GM23248 (cell line): Measurements from ENCODE around the gene PRAMEF33. TPM values are rescaled to one million over a fixed set of nuclear protein-coding genes. Genes with fewer than 3 reads are reported as not detected.
"Not testable (repeated sequence)": the region's sequence is repeated elsewhere in the genome, so short reads cannot be mapped to it uniquely, and the experiment has no call there.

Experiments
- DNase-seq: peaks from one replicate; pipeline ENCODE4 v3.0.0-alpha.2; 2015
- H2AFZ ChIP-seq: fragments of 200-600 bp; sonication (generic); 2 replicates; pipeline ENCODE4 v1.6.1; 2016; ENCODE audit warnings: antibody characterized with exemption
- H3F3A ChIP-seq: fragments of 200-600 bp; sonication (generic); 2 replicates; pipeline ENCODE4 v1.6.1; 2016; ENCODE audit warnings: mild to moderate bottlenecking, antibody characterized with exemption, mixed run types; ENCODE audit not compliant: insufficient read depth
- H3K27ac ChIP-seq: fragments of 200-600 bp; sonication (generic); 2 replicates; pipeline ENCODE4 v1.5.1; 2016; ENCODE audit warnings: mild to moderate bottlenecking
- H3K27me3 ChIP-seq: fragments of 200-600 bp; sonication (generic); replicated peaks from 2 replicates; pipeline ENCODE4 v1.6.1; 2016; ENCODE audit warnings: mild to moderate bottlenecking; ENCODE audit not compliant: insufficient read depth
- H3K36me3 ChIP-seq: fragments of 200-600 bp; sonication (generic); 2 replicates; pipeline ENCODE4 v1.6.1; 2016; ENCODE audit warnings: low read depth, mild to moderate bottlenecking
- H3K4me1 ChIP-seq: fragments of 200-600 bp; sonication (generic); 2 replicates; pipeline ENCODE4 v1.6.1; 2016; ENCODE audit warnings: mild to moderate bottlenecking; ENCODE audit not compliant: insufficient read depth
- H3K4me2 ChIP-seq: fragments of 200-600 bp; sonication (generic); one replicate; pipeline ENCODE4 v1.6.1; 2016; ENCODE audit warnings: mild to moderate bottlenecking; ENCODE audit not compliant: unreplicated experiment
- H3K4me3 ChIP-seq: fragments of 200-600 bp; sonication (generic); 2 replicates; pipeline ENCODE4 v1.5.1; 2016; ENCODE audit warnings: mild to moderate bottlenecking
- H3K79me2 ChIP-seq: fragments of 200-600 bp; sonication (generic); 2 replicates; pipeline ENCODE4 v1.6.1; 2016; ENCODE audit warnings: mild to moderate bottlenecking; ENCODE audit not compliant: insufficient read depth
- H3K9ac ChIP-seq: fragments of 200-600 bp; sonication (generic); 2 replicates; pipeline ENCODE4 v1.6.1; 2016; ENCODE audit warnings: mild to moderate bottlenecking
- H3K9me2 ChIP-seq: fragments of 200-600 bp; sonication (generic); 2 replicates; pipeline ENCODE4 v1.6.1; 2016; ENCODE audit warnings: mixed run types, mild to moderate bottlenecking, moderate library complexity; ENCODE audit not compliant: insufficient read depth
- H3K9me3 ChIP-seq: fragments of 200-600 bp; sonication (generic); one replicate; pipeline ENCODE4 v1.6.1; 2017; ENCODE audit warnings: low read depth
- H4K20me1 ChIP-seq: fragments of 200-600 bp; sonication (generic); 2 replicates; pipeline ENCODE4 v1.6.0; 2016; ENCODE audit not compliant: insufficient read depth
- WGBS, 2 experiments: methylation state at CpG; one replicate each; pipeline ENCODE4 v1.1.6; 2015 to 2017; ENCODE audit warnings: low lambda C conversion rate in 2 of 2, low coverage in 1 of 2; ENCODE audit errors: missing lambda C conversion rate in 2 of 2; 5-methylcytosine and 5-hydroxymethylcytosine counted together
- in situ Hi-C: fragments of 300-500 bp; cut with MboI; formaldehyde crosslinking; loops from 2 replicates; pipeline ENCODE4 v1.15.0; 2020
- polyA plus RNA-seq: library from polyadenylated mRNA; unstranded; fragments of >200 nt; fragmentation: Nextera tagmentation; extraction: Ambion mirVana; gene quantifications from 2 replicates; pipeline ENCODE4 v1.2.1, GENCODE V29; 2016
- small RNA-seq: library from RNA; depleted of rRNA; stranded (forward); fragments of <200 nt; gene quantifications from one replicate; pipeline ENCODE3, GENCODE V24; 2014; ENCODE audit warnings: low read depth, low replicate concordance
- total RNA-seq: library from RNA; depleted of rRNA; stranded (reverse); fragments of >200 nt; shearing (Covaris generic); gene quantifications from 2 replicates; pipeline ENCODE4 v1.2.3, GENCODE V29; 2014; rRNA removed

The PRAMEF33 gene
- total and polyA plus RNA-seq, 2 experiments from 2014 or later, result not detected

DNA sequence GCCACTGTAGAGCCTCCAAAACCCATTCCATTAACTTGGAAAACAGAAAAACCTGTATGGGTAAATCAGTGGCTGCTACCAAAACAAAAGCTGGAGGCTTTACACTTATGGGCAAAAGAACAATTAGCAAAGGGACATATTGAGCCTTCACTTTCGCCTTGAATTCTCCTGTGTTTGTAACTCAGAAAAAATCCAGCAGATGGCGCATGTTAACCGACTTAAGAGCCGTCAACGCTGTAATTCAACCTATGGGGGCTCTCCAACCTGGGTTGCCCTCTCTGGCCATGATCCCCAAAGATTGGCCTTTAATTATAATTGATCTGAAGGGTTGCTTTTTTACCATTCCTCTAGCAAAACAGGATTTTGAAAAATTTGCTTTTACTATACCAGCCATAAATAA lies 53.4 kb downstream of the PRAMEF33 start:
- peak; percentile 64 for DNase-seq

More for the DNA sequence above, 53.4 kb downstream of the PRAMEF33 start:
- H3K79me2 ChIP-seq, H4K20me1 ChIP-seq, H3K36me3 ChIP-seq, H3K4me1 ChIP-seq, H3F3A ChIP-seq, H3K27me3 ChIP-seq, in situ Hi-C loops, H2AFZ ChIP-seq, H3K9me3 ChIP-seq, H3K27ac ChIP-seq, H3K4me2 ChIP-seq, H3K9ac ChIP-seq, H3K9me2 ChIP-seq, H3K4me3 ChIP-seq: not testable (repeated sequence)
- WGBS, 2 experiments, result 1 to 2% methylated on average over 5 of the region's 5 CpGs

Small RNA genes lying within 50 kb of the gene (small RNA-seq; reads per million reads assigned to genes)
- gene RNU6-771P, result not detected

Other genes starting within 250 kb of the PRAMEF33 start
- gene PRAMEF27, start 247.0 kb upstream of the PRAMEF33 start, total RNA-seq, result not detected in 2 replicates
- gene PRAMEF27, start 247.0 kb upstream of the PRAMEF33 start, polyA plus RNA-seq, result not detected in 2 replicates
- not detected in 2 replicates for gene HNRNPCL3, start 242.8 kb upstream of the PRAMEF33 start, total RNA-seq
- not detected in 2 replicates for gene HNRNPCL3, start 242.8 kb upstream of the PRAMEF33 start, polyA plus RNA-seq
- not detected in 2 replicates for gene PRAMEF25, start 232.8 kb upstream of the PRAMEF33 start, total RNA-seq
- not detected in 2 replicates for gene PRAMEF25, start 232.8 kb upstream of the PRAMEF33 start, polyA plus RNA-seq
- gene HNRNPCL2, start 186.7 kb upstream of the PRAMEF33 start, total RNA-seq, result not detected in 2 replicates
- gene HNRNPCL2, start 186.7 kb upstream of the PRAMEF33 start, polyA plus RNA-seq, result not detected in 2 replicates
- gene PRAMEF26, start 147.5 kb upstream of the PRAMEF33 start, total RNA-seq, result not detected in 2 replicates
- not detected in 2 replicates for gene PRAMEF26, start 147.5 kb upstream of the PRAMEF33 start, polyA plus RNA-seq
- gene HNRNPCL4, start 137.9 kb upstream of the PRAMEF33 start, total RNA-seq, result not detected in 2 replicates
- gene HNRNPCL4, start 137.9 kb upstream of the PRAMEF33 start, polyA plus RNA-seq, result not detected in 2 replicates
- not detected in 2 replicates for gene PRAMEF9, start 131.7 kb upstream of the PRAMEF33 start, total RNA-seq
- gene PRAMEF9, start 131.7 kb upstream of the PRAMEF33 start, polyA plus RNA-seq, result not detected in 2 replicates
- not detected in 2 replicates for gene PRAMEF13, start 102.1 kb upstream of the PRAMEF33 start, total RNA-seq
- gene PRAMEF13, start 102.1 kb upstream of the PRAMEF33 start, polyA plus RNA-seq, result not detected in 2 replicates
- gene PRAMEF18, start 77.4 kb upstream of the PRAMEF33 start, total RNA-seq, result not detected in 2 replicates
- gene PRAMEF18, start 77.4 kb upstream of the PRAMEF33 start, polyA plus RNA-seq, result not detected in 2 replicates
- gene PRAMEF5, start 49.3 kb upstream of the PRAMEF33 start, total RNA-seq, result not detected in 2 replicates
- not detected in 2 replicates for gene PRAMEF5, start 49.3 kb upstream of the PRAMEF33 start, polyA plus RNA-seq
- not detected in 2 replicates for gene PRAMEF8, start 18.4 kb upstream of the PRAMEF33 start, total RNA-seq
- not detected in 2 replicates for gene PRAMEF8, start 18.4 kb upstream of the PRAMEF33 start, polyA plus RNA-seq
- not detected in 2 replicates for gene PRAMEF15, start 12.0 kb downstream of the PRAMEF33 start, total RNA-seq
- not detected in 2 replicates for gene PRAMEF15, start 12.0 kb downstream of the PRAMEF33 start, polyA plus RNA-seq
- not detected in 2 replicates for gene PRAMEF14, start 43.6 kb downstream of the PRAMEF33 start, total RNA-seq
- gene PRAMEF14, start 43.6 kb downstream of the PRAMEF33 start, polyA plus RNA-seq, result not detected in 2 replicates
- gene PRAMEF19, start 68.4 kb downstream of the PRAMEF33 start, total RNA-seq, result not detected in 2 replicates
- not detected in 2 replicates for gene PRAMEF19, start 68.4 kb downstream of the PRAMEF33 start, polyA plus RNA-seq
- gene PRAMEF17, start 86.1 kb downstream of the PRAMEF33 start, total RNA-seq, result not detected in 2 replicates
- not detected in 2 replicates for gene PRAMEF17, start 86.1 kb downstream of the PRAMEF33 start, polyA plus RNA-seq
- not detected in 2 replicates for gene PRAMEF20, start 106.9 kb downstream of the PRAMEF33 start, total RNA-seq
- gene PRAMEF20, start 106.9 kb downstream of the PRAMEF33 start, polyA plus RNA-seq, result not detected in 2 replicates
- gene LRRC38, start 210.5 kb downstream of the PRAMEF33 start, total RNA-seq, result not detected in 2 replicates
- gene LRRC38, start 210.5 kb downstream of the PRAMEF33 start, polyA plus RNA-seq, result not detected in 2 replicates